GM19438 (cell line): ENCODE results near the gene LGALS3.

Experiments
- ATAC-seq: cut with Tn5 transposase; IDR thresholded peaks from one replicate; pipeline ENCODE4 v1.9.1; 2021; ENCODE audit warnings: low read depth; ENCODE audit not compliant: unreplicated experiment

LGALS3 gene

GRCh38 chr14:55111122-55111708 is 17.8 kb upstream of the LGALS3 start:
- no peak for ATAC-seq

- ATAC-seq = no peak
Observed at GRCh38 chr14:55114720-55115119, 14.3 kb upstream of the LGALS3 start.

DNA sequence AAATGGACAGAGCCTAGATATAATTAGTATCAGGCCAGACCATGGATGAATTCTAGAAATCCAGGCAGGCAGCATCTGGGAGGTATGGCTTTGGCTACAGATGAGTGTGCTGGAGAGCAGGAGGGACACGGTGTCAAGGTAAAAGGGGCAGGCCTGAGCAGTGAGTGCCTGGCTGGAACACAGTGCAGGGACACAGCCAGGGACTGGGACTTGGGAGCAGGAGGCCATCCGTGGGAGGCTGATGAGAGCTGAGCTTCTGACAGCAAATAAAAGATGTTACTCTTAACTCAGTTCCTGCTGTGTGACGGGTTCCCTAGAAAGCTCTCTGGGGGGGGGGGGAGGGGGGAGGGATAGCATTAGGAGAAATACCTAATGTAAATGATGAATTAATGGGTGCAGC is 13.6 kb upstream of the LGALS3 start:
- ATAC-seq = no peak

- no peak for ATAC-seq
Observed at GRCh38 chr14:55115861-55116245, 13.2 kb upstream of the LGALS3 start.

- no peak for ATAC-seq
Observed at GRCh38 chr14:55116246-55117030, 12.6 kb upstream of the LGALS3 start.

GRCh38 chr14:55117803-55118441 is 11.1 kb upstream of the LGALS3 start:
- ATAC-seq = no peak

GRCh38 chr14:55118761-55119160 is 10.3 kb upstream of the LGALS3 start:
- no peak for ATAC-seq

DNA sequence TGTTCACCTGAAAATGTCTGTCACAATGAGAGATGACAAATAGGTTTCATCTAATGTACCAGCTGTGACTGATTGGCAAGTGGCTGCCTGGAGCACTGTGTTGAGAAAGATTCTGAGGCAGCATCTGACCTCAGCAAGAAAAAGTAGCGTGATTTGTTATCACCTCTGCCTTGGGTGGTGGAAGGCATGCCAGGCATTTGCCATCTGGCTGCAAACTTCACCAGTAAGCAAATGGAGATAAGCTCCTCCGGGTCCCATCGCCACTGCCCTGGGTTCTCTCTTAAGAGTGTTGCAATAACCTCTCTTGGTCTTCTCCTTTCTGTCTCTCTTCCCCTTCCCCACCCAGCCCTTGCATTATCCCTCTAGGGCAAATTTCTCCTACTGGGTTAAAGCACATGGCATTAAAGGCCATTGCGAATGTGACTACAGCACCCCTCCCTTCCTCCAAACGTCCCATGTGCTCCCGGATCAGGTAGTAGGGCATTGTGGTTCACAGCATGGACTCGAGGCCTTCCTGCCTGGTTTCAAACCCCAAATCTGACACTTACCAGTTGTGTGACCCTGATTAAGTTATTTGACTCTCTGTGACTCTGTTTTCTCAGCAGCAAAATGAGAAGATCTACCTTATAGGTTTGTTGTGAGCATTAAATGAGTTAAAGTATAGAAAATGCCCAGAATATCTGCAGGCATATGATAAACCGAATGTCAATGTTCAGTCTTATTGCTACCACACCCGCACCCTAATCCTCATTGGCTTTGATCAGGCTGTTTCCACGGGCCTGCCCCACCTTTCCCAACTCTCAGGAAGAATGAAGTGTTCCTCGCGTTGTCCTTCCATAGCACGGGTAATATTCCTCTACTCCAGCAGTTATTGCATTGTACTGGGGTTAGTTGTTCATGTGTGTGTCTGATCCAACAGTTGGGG is 8.2 kb upstream of the LGALS3 start:
- no peak for ATAC-seq

- no peak for ATAC-seq
Observed at GRCh38 chr14:55121628-55122439, 7.2 kb upstream of the LGALS3 start.

DNA sequence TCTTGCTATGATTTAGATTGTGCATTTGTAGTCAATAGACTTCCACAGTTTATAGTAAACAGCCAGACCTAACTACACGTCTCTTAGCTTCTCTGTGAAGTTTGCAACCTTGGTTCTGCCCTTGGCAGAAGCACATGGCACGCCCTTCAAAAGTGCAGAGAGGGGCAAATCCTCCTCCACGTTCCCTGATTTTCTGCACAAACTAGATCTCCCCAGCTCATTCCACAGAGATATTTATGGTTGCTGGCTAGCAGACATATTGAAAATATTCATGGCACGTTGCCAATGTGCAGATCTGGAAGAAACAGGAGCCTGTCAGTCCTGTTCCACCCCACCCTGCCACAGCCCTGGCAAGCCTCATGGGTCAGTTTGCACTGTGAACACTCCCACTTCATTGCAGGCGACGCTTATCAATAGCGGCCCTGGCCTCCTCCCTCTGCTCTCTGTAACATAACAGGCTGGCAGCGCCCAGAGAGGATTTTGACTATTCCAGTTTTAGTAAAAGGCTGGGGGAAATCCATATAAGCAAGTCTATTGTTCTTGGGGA is 6.5 kb upstream of the LGALS3 start:
- ATAC-seq = no peak

DNA sequence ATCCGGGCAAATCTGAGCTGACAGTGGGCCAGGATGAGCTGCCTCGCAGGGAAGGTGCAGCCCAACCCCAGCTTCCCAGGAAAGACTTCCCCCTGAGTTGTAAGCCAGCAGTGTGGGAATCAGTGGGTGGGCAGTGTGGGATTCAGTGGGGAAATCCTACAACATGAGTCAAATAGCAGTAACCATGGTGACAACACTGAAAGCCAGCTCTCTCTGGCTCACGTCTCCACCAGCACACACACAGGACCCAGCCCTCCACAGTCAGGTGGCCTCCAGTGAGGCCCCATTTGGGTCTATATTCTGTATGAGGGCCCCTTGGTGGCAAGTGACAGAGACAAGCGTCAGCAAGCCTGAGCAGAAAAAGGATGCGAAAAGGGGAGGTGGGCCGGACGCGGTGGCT is 6.0 kb upstream of the LGALS3 start:
- ATAC-seq = no peak

- no peak for ATAC-seq
Observed at GRCh38 chr14:55123852-55124639, 5.0 kb upstream of the LGALS3 start.

GRCh38 chr14:55124774-55125386 is 4.2 kb upstream of the LGALS3 start:
- no peak for ATAC-seq

- ATAC-seq = no peak
Observed at GRCh38 chr14:55125403-55125802, 3.6 kb upstream of the LGALS3 start.

- ATAC-seq = no peak
Observed at GRCh38 chr14:55126034-55126433, 3.0 kb upstream of the LGALS3 start.

DNA sequence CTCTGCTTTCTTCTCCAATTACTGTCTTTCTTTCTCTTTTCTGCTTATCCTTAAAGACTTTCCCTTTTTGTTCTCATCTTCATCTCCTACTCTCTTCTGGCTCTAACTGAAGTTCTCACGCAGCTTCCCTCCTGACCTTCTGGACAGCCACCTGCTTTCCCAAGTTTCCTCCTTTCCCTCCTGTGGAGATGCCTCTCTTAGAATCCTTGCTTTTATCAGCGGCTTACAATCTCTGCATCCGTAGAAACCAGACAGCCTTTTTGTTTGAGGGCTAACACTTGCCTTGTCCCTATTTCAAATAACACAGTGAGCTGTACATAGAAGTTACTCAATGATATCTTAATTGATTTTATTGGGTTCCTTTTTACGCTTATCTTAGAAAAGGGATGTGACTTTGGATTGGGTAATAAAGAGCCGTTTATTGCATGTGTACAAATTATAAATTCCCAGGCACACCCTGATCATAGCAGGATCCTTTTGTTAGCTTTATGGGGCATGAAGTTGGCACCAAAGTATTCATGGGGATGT is 2.1 kb upstream of the LGALS3 start:
- ATAC-seq = no peak

GRCh38 chr14:55127460-55127951 is 1.5 kb upstream of the LGALS3 start:
- ATAC-seq = no peak
